Left renal pelvis (tissue), 4 donors: ENCODE data around the gene OPCML. TPM values are rescaled to one million over a fixed set of nuclear protein-coding genes. Genes with fewer than 3 reads are reported as not detected.
A peak's percentile ranks its signal among the peaks of the same experiment; 100 is the strongest.

ENCODE experiments used
- DNase-seq, 4 donors: peaks; one replicate each; pipeline ENCODE4 v3.0.0-alpha.2; 2013; ENCODE audit warnings: low read depth in 4 of 4, low spot score in 3 of 4
- polyA plus RNA-seq, 4 donors: library from polyadenylated mRNA; unstranded; fragments of 120-200 nt; gene quantifications; one replicate each; pipeline ENCODE4 v1.2.1, GENCODE V29; 2013; ENCODE audit not compliant: insufficient read length in 4 of 4

Gene OPCML
- polyA plus RNA-seq, 4 donors, result 10.1 to 16.1 (median 12.5) TPM

DNA sequence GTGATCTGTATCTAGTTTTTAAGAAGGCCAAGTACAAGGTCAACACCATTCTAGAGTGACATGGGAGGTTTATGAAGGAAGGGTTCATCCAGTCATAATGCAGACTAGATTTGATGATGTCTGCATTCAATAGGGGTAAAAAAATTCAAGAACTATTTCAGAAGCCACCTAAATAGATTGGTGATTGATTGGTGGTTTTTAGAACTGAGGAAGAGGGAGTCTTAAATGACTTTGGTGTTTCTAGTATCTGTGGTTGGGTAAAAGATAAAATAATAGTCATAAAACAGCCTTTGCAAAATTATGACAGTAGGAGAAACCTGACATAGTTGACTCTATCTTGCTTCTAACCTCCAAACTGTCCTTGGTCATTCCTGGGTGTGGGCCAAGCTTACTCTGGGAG, 114.1 kb downstream of the OPCML start:
- DNase-seq, result no peak

DNA sequence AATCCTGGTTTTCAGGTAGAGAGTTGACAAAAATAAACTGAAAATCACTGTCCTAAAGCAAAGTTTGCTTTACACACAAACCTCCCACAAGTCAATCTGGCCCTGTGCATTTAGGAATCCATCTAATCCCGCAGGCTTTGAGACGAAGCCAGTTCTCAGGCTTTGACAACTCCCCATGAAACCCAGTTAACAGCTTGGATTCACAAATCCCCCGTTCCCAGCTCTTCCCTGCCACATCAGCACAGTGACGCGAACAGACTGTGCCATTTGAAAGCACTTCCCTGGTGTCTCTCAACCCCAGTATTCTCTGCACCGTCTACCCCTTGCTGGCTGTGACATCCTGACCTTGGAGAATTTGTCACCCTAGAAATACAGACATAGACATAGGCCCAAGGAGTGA, 117.8 kb downstream of the OPCML start:
- DNase-seq, result no peak

DNA sequence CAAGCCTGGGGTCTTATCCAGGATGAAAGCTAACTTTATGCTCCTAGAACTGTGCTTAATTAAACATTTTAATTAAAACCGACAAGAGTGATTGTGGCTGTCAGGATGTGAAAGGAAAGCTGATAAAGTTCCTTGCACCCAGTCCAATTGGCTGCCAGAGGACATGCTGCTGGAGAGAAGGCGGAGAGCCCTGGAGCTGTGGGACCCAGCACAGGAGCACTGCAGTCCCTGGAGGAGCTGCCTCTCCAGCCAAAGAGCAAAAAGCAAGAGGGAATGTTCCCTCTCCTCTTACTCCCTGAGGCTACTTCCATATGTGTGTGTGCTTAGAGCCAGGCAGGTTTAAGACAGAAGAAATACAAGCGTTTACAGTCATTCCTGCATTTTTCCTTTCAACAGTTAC, 118.6 kb downstream of the OPCML start:
- DNase-seq, result no peak

DNA sequence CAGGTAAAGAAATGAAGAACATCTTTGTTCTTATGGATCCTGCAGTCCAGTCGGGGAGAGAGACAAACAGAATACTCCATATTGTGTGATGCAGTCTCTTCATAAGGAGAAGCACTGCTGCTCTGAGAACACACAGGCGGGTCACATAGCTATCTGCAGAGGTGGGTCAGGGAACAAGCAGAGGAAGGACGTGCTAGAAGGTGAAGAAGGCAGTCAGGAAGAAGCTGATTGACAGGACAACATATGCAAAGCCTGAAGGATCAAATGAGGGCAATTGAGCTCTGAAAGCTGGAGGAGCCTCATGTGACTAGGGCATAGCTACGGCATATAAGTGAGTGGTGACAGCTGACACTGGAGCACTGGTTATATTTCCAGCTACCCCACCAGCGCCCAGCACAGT, 122.5 kb downstream of the OPCML start:
- no peak for DNase-seq

DNA sequence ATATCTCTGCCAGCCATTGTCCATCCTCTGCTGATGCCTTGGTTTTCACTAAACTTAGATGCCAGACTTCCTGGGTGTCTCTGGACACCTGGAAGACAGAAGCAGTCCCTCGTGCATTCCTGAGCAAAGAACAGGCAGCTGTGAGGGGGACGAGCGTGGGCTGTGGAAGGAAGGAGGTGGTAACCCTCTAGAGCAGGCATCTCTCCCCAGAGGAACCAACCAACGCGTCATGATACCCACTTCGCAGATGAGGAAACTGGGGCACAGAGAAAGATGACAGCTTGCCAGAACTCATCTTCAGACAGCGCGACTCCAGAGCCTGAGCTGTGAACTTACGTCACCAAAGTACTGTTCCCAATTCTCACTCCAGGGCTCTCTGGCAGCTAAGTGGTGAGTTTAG, 123.4 kb downstream of the OPCML start:
- DNase-seq, result no peak

DNA sequence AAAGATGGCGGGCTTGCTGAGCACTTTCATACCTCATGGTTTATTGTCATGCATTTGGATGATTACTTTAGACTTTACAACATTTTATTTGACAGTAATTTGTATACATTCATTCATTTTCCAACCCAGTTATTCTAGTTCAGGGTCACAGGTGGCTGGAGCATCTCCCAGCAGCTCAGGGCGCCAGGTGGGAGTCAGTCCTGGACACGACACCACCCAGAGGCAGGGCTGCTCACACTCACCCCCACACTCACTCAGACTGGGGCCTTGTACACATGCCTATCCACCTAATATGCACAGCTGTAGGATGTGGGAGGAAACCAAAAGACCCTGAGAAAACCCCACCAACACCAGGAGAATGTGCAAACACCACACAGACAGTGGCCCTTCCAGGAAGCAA, 123.9 kb downstream of the OPCML start:
- no peak for DNase-seq

DNA sequence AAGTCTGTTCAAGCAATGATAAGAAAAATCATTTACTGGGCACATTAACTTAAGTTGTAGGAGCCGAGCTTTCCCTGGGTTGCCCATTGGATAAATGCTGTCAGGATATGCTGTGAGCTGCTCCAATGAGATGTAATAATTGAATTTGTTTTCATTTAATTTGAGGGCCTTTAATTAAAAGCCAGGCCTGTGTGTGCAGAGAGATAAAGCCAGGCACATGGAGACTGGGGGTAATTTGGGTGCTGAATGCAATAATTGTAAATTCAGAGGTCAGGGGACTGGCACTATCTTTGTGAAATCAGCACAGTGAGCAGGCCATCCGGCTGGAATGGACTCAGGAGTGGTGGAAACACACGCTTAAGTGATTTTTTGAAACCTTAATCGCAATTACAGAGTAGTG, 125.8 kb downstream of the OPCML start:
- no peak for DNase-seq

DNA sequence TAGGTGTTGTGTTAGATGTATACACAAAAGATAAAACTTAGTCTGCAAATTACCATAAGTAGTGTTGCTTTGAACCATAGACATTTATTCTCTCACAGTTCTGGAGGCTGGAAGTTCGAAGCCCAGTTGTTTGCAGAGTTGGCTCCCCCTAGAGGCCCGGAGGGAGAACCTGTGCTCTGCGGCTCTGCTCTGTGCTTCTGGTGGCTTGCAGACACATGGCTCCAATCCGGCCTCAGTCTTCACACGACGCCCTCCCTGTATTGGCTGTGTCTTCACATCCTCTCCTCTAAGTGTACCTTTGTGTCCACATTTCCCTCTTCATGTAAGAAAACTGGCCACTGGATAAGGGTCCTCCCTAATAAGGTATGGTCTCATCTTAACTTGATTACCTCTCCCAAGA, 128.4 kb downstream of the OPCML start:
- no peak for DNase-seq

DNA sequence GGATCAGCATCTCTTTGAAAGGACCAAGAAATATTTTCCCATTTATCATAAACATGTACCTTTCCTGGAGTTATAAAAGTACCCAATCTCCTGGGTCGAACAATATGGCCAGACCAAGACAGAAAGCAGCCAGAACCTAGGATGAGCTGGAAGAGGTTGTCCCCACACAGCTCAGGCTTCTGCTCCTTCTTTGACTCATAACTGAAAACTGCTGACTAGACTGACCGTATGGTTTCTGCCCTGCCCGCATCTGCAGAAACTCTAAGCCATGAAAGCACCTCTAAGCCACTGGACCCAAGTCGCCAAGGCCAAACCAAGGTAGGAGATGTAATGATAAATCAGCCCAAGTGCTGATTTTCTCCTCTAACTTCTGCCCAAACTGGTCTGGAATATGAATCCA, 129.8 kb downstream of the OPCML start:
- no peak for DNase-seq

DNA sequence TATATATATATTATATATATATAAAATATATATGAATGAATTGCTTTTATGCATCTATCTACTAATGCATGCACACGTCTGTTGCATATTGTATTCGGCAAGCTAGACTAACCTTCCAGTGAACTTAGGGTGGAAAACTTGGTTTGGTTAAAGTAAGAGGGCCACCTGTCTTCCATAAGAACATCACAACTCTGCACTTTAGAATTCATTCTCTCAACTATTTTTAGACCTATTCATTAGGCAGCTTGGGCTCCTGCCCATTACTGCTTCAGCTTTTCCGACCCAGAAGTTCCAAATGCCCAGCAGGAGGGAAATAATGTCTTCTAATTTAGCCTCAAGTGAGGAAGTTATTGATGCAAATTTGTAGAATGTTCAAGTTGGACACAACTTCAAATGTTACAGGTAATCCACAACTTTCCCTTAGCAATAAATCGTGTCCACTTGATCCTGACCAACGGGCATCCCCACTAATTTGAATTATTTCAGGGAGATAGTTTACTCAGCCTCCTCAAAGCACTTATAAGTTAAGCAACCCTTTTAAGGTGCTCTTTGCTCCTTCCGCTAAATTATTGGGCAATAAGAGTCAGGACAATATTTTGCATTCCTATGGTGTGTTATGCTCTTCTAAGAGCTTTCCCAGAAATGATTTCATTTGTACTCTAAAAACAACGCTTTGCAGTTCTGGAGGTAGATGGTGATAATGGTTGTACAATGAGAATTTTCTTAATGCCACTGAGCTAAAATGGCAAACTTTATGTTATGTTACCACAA, 132.3 kb downstream of the OPCML start:
- DNase-seq, result no peak

DNA sequence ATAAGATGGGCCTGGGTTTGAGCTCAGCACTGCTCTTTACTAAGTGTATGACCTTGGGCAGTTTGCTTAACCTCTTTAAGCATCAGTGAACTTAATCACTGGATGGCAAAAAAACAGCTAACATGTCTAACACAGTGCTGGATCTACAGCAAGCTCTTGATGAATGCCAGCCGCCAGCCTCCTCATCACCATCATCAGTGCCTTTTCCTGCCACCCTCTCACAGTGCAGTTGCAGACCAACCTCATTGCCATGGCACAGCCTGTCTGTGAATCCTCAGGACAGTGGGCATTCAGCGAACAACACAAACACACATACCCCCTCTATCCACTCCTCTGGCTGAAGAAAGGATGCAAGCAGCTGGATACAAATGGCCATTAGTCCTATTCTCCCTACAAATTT, 133.0 kb downstream of the OPCML start:
- no peak for DNase-seq

DNA sequence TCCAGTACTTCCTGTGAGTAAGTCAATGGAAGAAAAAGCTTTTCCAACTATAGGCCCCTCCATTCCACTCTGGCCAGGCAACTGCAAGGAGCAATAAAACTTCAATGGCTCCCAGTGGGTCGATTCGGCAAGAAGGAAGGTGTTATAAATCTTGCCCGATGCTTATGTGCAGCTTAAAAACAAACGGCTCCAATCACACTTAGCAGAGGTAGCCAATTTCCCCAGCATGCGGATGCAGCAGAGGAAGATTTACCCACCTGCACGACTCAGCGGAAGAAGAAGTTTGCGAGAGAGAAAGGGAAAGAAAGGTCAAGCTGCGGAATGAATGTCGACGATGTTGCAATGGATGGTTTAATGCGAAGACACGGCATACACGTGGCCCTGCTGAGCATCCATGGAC, 141.5 kb downstream of the OPCML start:
- no peak for DNase-seq

DNA sequence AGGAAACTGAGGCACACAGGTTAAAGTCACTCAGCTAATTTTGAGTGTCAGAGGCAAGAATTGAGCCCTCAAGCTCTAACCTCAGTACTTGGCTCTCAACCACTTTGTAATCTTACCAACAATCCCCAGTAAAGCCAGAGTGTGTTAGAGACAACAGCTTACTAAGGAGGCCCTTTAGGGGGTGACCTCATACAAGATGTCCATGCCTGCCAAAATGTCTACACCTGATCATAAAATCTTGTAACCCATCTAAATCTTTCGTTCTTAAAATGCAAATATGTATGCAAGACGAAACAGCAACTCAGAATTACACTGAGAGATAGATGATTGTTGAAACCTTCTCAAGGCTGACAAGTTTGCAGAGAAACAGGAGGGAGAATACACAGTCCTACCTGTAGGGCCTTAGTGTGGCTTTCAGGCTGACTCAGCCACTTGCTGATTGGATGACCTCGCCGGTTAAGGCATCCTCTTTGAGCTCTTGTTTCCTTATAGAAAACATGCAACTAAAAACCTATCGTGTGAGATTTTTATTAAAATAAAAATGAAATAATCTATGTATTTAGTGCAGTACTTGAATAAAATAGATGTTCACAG, 143.2 kb downstream of the OPCML start:
- no peak for DNase-seq

DNA sequence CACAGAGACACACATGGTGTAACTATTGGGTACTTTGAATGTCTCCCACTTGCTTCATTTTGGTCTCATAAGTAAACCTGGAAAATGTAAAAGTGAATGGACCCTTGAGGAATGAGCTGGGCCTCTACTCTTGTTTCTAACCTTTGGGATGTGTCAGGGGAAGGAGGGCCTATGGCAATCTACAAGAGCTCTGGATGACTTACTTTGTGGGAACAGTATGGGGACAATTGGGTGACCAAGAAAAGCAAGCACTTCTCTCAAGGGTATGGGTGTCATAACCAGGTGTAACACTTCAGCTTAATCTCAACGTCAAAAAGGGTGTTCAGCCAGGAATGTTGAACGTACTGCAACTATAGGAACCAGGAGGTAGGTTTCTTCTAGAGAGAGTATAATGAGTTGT, 144.0 kb downstream of the OPCML start:
- DNase-seq, result no peak

DNA sequence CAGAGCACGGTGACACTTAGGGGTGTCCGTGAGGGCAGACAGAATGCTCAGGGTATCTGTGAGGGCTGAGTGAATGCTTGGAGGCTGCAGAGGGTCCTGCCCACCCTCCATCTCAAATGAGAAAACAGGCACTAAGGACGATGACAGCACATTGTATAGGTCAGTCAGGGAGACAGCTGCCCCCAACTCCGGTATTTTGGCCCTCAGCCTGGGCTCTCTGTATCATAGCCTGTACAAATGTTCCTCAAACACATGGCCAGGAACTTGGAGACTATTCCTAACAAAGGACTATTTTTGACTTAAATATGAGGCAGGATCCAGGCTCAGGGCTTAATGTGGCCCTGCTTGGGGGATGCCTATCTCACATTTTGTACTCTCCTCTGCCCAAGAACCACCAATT, 145.4 kb downstream of the OPCML start:
- DNase-seq, result no peak

DNA sequence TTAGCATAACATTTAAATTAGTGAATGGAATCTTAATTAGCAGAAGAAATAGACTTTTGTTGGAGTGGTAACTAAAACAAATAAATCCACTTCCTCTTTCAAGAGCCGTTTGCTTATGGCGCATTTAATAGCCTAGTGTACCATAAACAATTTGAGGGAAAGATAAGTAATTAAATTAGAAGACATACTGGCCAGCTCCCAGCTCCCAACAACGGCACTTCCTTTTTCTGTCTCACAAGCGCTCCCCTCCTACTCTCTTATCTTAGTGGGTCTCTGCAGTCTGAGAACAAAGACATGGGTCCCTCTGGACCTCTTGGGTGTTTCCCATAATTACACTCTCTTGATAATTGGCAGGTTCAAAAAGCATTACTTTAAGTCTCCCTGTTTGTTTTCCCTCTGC, 146.0 kb downstream of the OPCML start:
- DNase-seq, result no peak

DNA sequence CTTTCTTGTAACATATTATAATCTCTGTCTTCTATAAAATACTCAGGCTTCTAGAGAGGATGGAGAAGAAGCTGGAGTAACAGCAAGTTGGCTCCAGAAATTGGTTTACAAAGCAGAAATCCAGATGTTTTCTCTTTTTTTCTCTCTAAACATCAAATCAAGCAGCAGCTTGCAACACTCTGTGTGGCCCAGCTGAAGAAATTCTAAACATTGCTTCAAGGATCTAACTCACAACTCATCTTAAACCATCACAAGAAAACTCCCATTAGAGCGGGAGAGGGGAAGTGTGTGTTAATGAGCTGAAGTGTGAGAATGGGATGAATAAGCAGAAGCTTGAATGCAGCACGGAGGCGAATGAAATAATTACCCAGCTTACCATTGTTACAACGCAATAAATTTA, 146.5 kb downstream of the OPCML start:
- peak in 1 of 4 donors; percentile 27 for DNase-seq

DNA sequence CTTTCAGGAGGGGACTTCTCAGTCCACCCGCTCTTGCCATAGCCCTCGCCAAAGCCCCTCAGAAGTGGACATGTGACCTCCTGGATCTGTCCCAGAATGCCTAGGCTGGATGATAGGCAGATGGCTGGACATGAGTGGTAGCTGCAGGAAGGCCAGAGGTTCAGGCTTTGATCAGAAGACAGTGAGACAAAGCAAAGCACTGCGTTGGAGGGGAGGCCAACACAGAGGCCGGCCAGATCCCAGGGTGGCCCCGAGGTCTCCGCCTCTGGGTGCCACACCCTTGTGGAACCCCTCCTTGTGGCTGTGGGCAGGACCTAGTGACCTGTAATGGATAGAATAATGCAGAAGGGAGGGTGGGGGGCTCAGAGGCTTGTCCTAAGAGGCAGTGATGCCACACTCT, 147.6 kb downstream of the OPCML start:
- no peak for DNase-seq

DNA sequence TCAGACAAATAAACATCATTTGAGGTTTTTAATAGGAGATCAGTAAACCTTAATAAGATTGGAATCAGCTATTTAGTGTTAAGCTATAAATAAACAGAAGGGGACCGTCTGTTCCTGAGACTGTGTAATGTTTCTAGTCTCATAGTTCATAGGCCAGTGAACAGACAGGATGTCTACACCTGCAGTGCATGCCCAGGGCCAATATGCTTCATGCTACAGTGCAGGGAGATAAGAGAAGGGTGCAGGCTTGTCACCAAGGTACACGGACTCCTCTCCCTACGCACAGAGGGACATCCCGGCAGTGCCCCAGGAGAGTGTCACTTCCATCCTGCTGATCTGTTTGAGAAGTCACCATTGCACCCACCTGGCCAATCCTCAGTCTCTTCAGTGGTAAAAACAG, 148.6 kb downstream of the OPCML start:
- DNase-seq, result no peak

DNA sequence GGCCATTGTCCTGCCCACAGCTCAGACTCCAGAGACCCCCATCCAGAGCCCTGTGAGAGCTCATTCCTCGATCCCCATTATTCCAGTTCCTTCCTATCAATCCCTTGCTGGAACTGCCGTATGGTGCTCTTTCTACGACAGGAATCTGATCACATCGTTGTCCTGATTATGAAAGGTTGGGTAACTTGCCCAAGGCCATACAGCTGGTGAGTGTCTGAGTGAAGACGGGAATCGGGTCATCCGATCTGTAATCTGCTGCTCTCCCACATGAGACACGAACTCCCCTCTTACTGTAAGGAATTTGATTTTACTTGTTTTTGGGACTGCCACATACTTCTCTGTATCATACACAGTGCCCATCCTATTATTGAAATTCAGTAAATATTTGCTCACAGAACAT, 149.1 kb downstream of the OPCML start:
- DNase-seq, result no peak

DNA sequence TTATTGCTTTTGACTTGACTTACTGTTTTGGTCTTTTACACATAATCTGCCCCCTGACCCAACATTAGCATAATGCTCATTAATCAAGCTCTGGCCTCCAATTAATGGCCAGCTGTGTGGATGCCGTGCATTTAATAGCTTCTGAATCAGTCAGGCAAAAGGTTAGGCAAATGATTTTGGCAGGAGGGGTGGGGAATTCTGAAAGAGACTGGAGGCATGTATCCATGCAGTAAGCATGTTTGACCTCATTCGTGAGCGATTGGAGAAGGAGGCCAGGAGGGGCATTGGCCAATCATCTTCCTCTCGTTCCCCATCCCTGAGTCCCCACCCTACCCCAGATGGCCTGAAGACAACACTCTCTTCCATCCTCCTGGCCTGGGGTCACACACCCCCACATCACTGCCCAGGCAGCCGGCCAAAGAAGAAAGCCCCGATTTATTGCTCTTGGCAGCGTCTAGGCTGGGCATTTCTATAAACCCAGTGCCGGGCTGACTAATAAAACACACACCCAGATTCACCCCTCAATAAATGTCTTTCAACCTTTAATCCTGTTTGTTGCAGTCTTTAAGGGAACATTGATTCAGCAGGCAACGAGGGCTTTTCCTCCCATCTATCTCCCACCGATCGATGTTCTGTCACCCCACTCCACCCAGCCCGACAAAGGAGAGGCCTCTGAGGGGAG, 150.0 kb downstream of the OPCML start:
- no peak for DNase-seq

DNA sequence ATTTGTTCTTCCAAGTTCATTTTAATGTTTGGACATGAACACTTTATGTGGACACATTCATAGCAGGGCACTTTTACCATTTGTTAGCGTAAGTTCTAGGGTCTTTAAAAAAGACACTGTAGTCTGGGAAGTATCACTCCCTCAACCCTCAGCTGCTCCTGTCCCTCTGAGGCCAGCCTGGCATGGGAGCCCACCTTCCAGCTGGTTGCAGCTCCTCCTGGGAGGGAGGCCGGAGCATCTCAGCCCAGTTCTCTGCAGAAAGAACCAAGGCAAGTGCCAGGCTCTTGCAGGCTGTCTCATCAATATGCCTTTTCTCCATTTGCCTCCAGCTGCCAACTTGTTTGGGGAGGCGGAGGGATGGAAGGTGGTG, 150.6 kb downstream of the OPCML start:
- no peak for DNase-seq
